Measurements from ENCODE around the gene UQCRC1.

GRCh38 chr3:48599509-48600285 lies 9.7 kb downstream of the UQCRC1 start:
- TF ChIP-seq YY1 (IDR thresholded peaks at IDR 0.05; ENCODE audit: insufficient read depth, insufficient read length) (no peak), SUZ12 (IDR thresholded peaks at IDR 0.05; ENCODE audit: extremely low read depth, insufficient read depth, insufficient read length) (no peak), ZNF274 (IDR thresholded peaks at IDR 0.05; ENCODE audit: low read depth, low read length) (no peak)
